Midbrain (tissue), 1 donor: ENCODE measurements around the gene MLH1.

ENCODE experiments used
- DNase-seq: peaks from one replicate; lab custom pipeline; 2025; lab: John Stamatoyannopoulos, UW

Gene MLH1

DNA sequence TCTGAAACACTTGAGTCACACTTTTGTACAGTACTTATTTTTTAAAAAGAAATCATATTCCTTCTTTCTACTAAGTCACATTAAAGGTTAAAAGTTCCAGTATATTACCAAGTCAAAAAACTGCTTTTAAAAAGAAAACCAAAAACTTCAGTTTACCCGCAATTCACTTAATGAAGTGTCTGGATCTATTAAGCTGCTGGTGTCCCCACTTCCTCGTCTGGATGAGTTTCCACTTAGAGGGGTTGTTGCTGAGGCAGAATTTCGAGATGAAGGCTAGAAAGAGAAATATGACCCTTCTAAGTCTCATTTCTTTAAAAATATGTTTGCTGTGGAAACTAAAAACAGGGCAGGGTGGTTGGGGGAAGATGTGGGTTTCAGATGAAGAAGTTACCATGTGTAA lies 101.3 kb downstream of the MLH1 start:
- no peak for DNase-seq

DNA sequence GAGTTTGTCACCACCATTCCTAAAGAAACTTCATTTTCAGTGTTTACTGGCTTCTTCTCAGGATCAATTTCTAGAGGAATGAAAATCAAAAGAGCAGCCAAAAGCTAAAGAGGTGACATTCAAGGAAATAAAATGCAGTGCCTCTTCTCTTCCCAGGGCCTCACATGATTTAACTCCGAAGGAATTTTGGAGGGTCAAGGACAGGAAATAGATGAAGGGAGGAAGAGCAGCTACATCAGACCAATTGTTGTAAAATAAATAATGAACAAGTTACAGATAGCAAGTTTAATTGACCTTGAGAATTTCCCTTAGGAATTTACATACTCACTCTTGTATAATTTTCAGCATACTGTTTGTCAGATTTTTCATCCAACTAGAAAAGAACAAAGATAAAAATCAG lies 103.0 kb downstream of the MLH1 start:
- DNase-seq, result no peak

DNA sequence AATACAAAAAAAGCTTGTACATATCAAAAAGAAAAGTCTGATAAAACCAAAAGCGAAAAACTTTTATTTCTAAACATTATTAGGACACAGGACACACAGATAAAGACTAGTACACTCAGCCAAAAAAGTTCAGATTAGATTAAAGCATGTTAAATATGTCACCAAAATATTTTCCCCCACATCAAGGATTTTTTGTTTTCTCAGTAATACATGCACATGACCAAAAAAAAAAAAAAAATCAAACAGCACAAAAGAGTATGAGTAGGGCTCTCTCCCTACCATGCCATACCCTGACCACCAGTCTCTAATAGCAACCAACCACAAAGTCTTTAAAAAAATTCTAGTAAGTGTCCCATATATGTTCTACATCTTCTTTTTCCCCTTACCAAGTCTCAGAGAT lies 103.7 kb downstream of the MLH1 start:
- DNase-seq, result no peak

DNA sequence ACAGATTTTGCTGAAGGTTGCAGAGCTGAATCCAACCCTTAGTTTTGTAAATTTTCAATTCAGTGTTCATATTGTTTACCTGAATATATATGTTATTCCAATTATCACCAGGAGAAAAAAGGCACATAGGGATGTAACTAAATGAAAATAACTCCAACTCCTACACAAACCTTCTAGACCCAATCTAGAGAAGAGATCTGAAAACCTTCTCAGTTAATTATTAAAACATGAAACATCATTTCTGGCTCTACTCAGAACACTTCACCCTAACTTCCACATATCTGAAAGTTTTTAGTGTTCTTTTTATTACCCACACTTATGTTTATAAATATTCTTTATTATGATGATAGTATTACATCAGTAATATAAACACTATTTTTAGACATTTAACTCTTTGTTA lies 104.5 kb downstream of the MLH1 start:
- no peak for DNase-seq

DNA sequence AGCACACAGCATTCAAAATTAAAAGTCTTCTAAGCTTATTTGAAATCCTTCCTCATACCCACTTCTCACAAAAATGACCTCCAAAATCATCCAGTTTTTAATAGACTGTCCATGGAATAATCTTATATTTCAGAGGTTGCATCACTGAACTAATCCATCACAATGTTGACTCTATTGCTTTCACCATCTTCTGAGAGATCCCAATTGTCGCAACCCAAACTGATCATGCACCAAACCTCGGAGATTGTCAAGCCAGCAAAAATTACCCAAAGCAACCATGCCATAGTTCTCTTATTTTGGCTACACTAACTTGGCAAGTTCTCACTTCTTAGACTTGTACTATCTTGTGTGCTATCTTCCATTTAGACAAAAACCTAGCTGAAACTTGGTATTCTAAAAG lies 105.6 kb downstream of the MLH1 start:
- no peak for DNase-seq

DNA sequence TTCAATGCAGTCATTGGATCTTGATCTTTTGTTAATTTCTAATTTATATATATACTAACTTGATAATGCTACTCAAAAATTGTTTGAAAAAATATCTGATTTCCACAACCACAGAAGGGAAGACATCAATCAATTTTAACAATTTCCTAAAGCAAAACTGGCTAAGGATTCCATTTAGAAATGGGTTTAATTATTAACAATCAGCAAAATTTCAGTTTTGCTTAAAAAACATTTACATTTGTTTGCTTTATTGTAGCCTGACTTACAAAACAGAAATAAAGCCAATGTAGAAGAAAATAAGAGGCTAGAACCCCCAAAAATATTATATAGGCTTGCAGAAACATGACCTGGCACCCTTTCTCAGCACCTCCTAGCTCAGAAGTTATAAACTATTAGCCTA lies 106.2 kb downstream of the MLH1 start:
- no peak for DNase-seq

DNA sequence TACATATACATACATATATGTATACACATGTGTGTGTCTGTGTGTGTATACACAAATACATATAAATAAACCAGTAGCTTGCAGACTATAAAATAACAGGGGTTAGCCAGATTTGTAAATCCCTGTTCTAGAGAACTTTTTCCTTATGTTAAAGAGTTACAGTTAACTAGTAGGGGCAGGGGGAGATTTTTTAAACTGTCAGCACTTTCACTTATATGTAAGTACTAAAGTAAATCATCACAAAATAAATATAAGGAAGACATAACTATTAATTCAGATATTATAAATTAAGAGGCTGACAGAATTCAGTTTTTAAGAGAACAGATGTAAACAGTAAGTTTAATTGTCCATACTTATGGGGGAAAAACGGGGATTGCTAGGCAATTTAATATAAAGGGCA lies 107.1 kb downstream of the MLH1 start:
- DNase-seq, result no peak
